WTC11 (cell line): Measurements from ENCODE around the gene ZFAND3. TPM values are rescaled to one million over a fixed set of nuclear protein-coding genes. Genes with fewer than 3 reads are reported as not detected.

Source experiments
- ATAC-seq: fragments of 200-7000 bp; cut with Tn5 transposase; 2 replicates; pipeline ENCODE4 v1.10.0; 2021; ENCODE audit warnings: mild to moderate bottlenecking, moderate library complexity
- CTCF ChIA-PET: fragments of 300-600 bp; sonication (Branson Sonifier 250); formaldehyde crosslinking; loops from one replicate; lab custom pipeline; 2021; ENCODE audit warnings: antibody characterized with exemption; lab: Charles Lee
- POLR2A ChIA-PET: fragments of 350-600 bp; sonication (Branson Sonifier 250); formaldehyde crosslinking; loops from one replicate; lab custom pipeline; 2021; ENCODE audit warnings: antibody characterized with exemption; lab: Charles Lee
- DNase-seq: peaks from one replicate; pipeline ENCODE4 v3.0.0; 2021; ENCODE audit warnings: low spot score
- H3K27ac Mint-ChIP-seq: 2 replicates; pipeline ENCODE4 v1.8.0; 2021; ENCODE audit warnings: mixed read lengths
- H3K27me3 Mint-ChIP-seq: 2 replicates; pipeline ENCODE4 v1.8.0; 2021; ENCODE audit warnings: low read depth, mild to moderate bottlenecking, moderate library complexity, mixed read lengths
- H3K36me3 Mint-ChIP-seq: 2 replicates; pipeline ENCODE4 v1.8.0; 2021; ENCODE audit warnings: mixed read lengths
- H3K4me1 Mint-ChIP-seq: 2 replicates; pipeline ENCODE4 v1.8.0; 2022; ENCODE audit warnings: mixed read lengths
- H3K4me3 Mint-ChIP-seq: 2 replicates; pipeline ENCODE4 v1.8.0; 2021; ENCODE audit warnings: mild to moderate bottlenecking, moderate library complexity, mixed read lengths
- H3K9me3 Mint-ChIP-seq: 2 replicates; pipeline ENCODE4 v1.8.0; 2021; ENCODE audit warnings: mixed read lengths
- ATF2 ChIP-seq: sonication (generic); formaldehyde crosslinking; IDR thresholded peaks from 2 replicates; pipeline ENCODE4 v1.8.1; 2022; ENCODE audit warnings: low read depth, missing genetic modification reagents, borderline replicate concordance
- ATF6 ChIP-seq: sonication (generic); formaldehyde crosslinking; IDR thresholded peaks from 2 replicates; pipeline ENCODE4 v1.8.1; 2023; ENCODE audit warnings: mild to moderate bottlenecking, missing genetic modification reagents
- CREB1 ChIP-seq: sonication (generic); formaldehyde crosslinking; IDR thresholded peaks from 2 replicates; pipeline ENCODE4 v1.8.0; 2023; ENCODE audit warnings: mild to moderate bottlenecking, missing genetic modification reagents
- GRHL2 ChIP-seq: fragments of 250-450 bp; sonication (Bioruptor Pico); IDR thresholded peaks from 2 replicates; pipeline ENCODE4 v1.8.0; 2022; ENCODE audit warnings: mild to moderate bottlenecking, moderate library complexity; ENCODE audit not compliant: insufficient replicate concordance, severe bottlenecking
- MXD4 ChIP-seq: fragments of 250-450 bp; sonication (Bioruptor Pico); IDR thresholded peaks from 2 replicates; pipeline ENCODE4 v1.8.0; 2021; ENCODE audit warnings: mild to moderate bottlenecking, moderate library complexity, borderline replicate concordance
- OVOL2 ChIP-seq: fragments of 250-450 bp; sonication (Bioruptor Pico); IDR thresholded peaks from 2 replicates; pipeline ENCODE4 v1.9.0; 2021; ENCODE audit warnings: mild to moderate bottlenecking, borderline replicate concordance
- STAT6 ChIP-seq: sonication (generic); formaldehyde crosslinking; conservative IDR thresholded peaks from 2 replicates; pipeline ENCODE4 v1.8.1; 2023; ENCODE audit warnings: mild to moderate bottlenecking, low read depth, missing genetic modification reagents, moderate library complexity
- ZNF121 ChIP-seq: sonication (generic); formaldehyde crosslinking; IDR thresholded peaks from 2 replicates; pipeline ENCODE4 v1.8.0; 2023; ENCODE audit warnings: missing genetic modification reagents
- ZNF281 ChIP-seq: sonication (generic); formaldehyde crosslinking; IDR thresholded peaks from 2 replicates; pipeline ENCODE4 v1.8.0; 2023; ENCODE audit warnings: mild to moderate bottlenecking, missing genetic modification reagents
- ZNF512 ChIP-seq: sonication (generic); formaldehyde crosslinking; IDR thresholded peaks from 2 replicates; pipeline ENCODE4 v1.8.1; 2022; ENCODE audit warnings: missing genetic modification reagents, borderline replicate concordance
- total RNA-seq: library from RNA; stranded (reverse); gene quantifications from 3 replicates; pipeline ENCODE4 v1.2.3, GENCODE V29; 2021

Gene ZFAND3
- total RNA-seq, 1 experiment from 2014 or later = 50.3 TPM

- no peak for TF ChIP-seq OVOL2
Observed at GRCh38 chr6:37882292-37882691, 62.8 kb downstream of the ZFAND3 start (continued).

- no peak overlapping the region for H3K4me3 Mint-ChIP-seq
- H3K27me3 Mint-ChIP-seq = peaks cover 2% of the 10 kb centered on the region; the same call in 1 of the 2 replicates
- H3K9me3 Mint-ChIP-seq = no peaks in the 10 kb centered on the region
- H3K27ac Mint-ChIP-seq = no peak overlapping the region
- H3K36me3 Mint-ChIP-seq = no peaks in the 10 kb centered on the region
- peaks cover 28% of the 10 kb centered on the region for H3K4me1 Mint-ChIP-seq
- ChIA-PET CTCF (no interaction called here), POLR2A (no interaction called here)
- no peak for DNase-seq
- no peak for ATAC-seq
- TF ChIP-seq ZNF121 (CRISPR knock-in tag) (0 out of 2 replicates have a peak, but pooled peaks have one; percentile 32), STAT6 (CRISPR knock-in tag) (no peak)
Observed at GRCh38 chr6:37882724-37883413, 63.3 kb downstream of the ZFAND3 start.

GRCh38 chr6:37884548-37884947 lies 65.0 kb downstream of the ZFAND3 start:
- H3K4me3 Mint-ChIP-seq = no peak overlapping the region
- H3K27me3 Mint-ChIP-seq = peaks cover 2% of the 10 kb centered on the region; the same call in 1 of the 2 replicates
- peaks cover 24% of the 10 kb centered on the region for H3K4me1 Mint-ChIP-seq
- TF ChIP-seq GRHL2 (CRISPR knock-in tag) (no peak), CREB1 (no peak), ZNF281 (CRISPR knock-in tag) (no peak), ATF6 (CRISPR knock-in tag) (no peak), ZNF512 (CRISPR knock-in tag) (no peak), MXD4 (CRISPR knock-in tag) (no peak), ATF2 (no peak)
- TF ChIP-seq, all 79 proteins: peak for 0
- no peak for DNase-seq
- Mint-ChIP-seq H3K36me3 (no peaks in the 10 kb centered on the region), H3K27ac (no peak overlapping the region; the same call in 1 of the 2 replicates), H3K9me3 (no peaks in the 10 kb centered on the region)
- ChIA-PET POLR2A (no interaction called here), CTCF (interaction anchor here (0.6 kb wide), 1 partner anchor 610 kb away, joined by 3 read pairs; no protein-coding TSS in a partner anchor)
- no peak for ATAC-seq
